GM12878 (cell line): Measurements from ENCODE around the gene CMSS1.

Source experiments
- E2F4 ChIP-seq: IDR thresholded peaks from 2 replicates; pipeline ENCODE4 v1.6.1; 2012; ENCODE audit warnings: low read depth, low read length, improper control_type of control experiment
- EGR1 ChIP-seq, 2 experiments: IDR thresholded peaks; 1 replicate in 1 of 2; 2 replicates in 1 of 2; pipeline ENCODE4 v1.6.1; 2011 to 2012; ENCODE audit warnings: low read depth in 2 of 2, low read length in 2 of 2, borderline replicate concordance in 1 of 2, mild to moderate bottlenecking in 1 of 2, moderate library complexity in 1 of 2
- EP300 ChIP-seq, 2 experiments: fragments of 150-350 bp in 1 of 2; IDR thresholded peaks; 2 replicates each; pipeline ENCODE4 v1.6.1; 2011 to 2012; ENCODE audit warnings: low read depth in 2 of 2, low read length in 2 of 2, borderline replicate concordance in 1 of 2, improper control_type of control experiment in 1 of 2, inconsistent platforms in 1 of 2; ENCODE audit not compliant: control insufficient read depth in 1 of 2
- EZH2 ChIP-seq: IDR thresholded peaks from 2 replicates; pipeline ENCODE4 v1.6.1; 2012; ENCODE audit warnings: low read depth, mild to moderate bottlenecking, control low read depth, inconsistent platforms, low read length, borderline replicate concordance; ENCODE audit not compliant: control insufficient read depth
- FOXK2 ChIP-seq: fragments of 450-650 bp; IDR thresholded peaks from 2 replicates; pipeline ENCODE4 v1.6.1; 2017; ENCODE audit warnings: mild to moderate bottlenecking, moderate library complexity
- KAT2A ChIP-seq: conservative IDR thresholded peaks from 2 replicates; pipeline ENCODE4 v1.6.1; 2011; ENCODE audit warnings: low read depth, low read length; ENCODE audit not compliant: control insufficient read depth
- POLR2A ChIP-seq: IDR thresholded peaks from 2 replicates; pipeline ENCODE4 v1.6.1; 2011; ENCODE audit warnings: low read depth, mild to moderate bottlenecking, low read length
- REST ChIP-seq: IDR thresholded peaks from 2 replicates; pipeline ENCODE4 v1.6.1; 2012; ENCODE audit warnings: mild to moderate bottlenecking, low read depth, low read length
- SUPT20H ChIP-seq: IDR thresholded peaks from 2 replicates; pipeline ENCODE4 v1.6.1; 2011; ENCODE audit warnings: low read depth, mild to moderate bottlenecking, low read length, moderate library complexity, borderline replicate concordance; ENCODE audit not compliant: control insufficient read depth
- TF ChIP-seq, protein P1 (sequence below), 3 experiments: IDR thresholded peaks in 2 of 3; conservative IDR thresholded peaks in 1 of 3; 2 replicates each; pipeline ENCODE4 v1.5.1; 2011; ENCODE audit warnings: low read depth in 3 of 3, low read length in 3 of 3, mild to moderate bottlenecking in 3 of 3, control low read depth in 2 of 3, moderate library complexity in 2 of 3, inconsistent platforms in 1 of 3, mixed read lengths in 1 of 3; ENCODE audit not compliant: control insufficient read depth in 2 of 3, insufficient read depth in 1 of 3; ENCODE audit errors: extremely low read depth in 1 of 3

DNA sequence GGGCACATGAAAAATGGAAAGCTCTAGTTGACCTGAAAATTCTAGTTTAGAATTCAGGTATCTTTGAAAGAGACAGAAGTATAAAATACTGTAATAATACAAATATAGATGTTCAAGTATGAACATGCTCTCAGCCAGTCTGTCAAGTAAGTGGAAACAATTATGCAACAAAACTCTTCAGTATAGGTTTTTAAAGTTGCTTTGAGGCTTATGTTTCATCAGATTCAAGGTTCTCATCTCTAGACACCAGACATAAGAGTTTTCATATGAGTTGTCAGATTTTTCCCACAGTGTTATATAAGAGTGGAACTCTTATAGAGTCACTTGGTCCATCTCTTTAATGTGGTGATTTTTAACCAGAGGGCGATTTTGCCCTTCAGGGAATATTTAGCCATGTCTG is 22.0 kb downstream of the CMSS1 start:
- TF ChIP-seq SUPT20H: no peak
- TF ChIP-seq, protein P1, sequence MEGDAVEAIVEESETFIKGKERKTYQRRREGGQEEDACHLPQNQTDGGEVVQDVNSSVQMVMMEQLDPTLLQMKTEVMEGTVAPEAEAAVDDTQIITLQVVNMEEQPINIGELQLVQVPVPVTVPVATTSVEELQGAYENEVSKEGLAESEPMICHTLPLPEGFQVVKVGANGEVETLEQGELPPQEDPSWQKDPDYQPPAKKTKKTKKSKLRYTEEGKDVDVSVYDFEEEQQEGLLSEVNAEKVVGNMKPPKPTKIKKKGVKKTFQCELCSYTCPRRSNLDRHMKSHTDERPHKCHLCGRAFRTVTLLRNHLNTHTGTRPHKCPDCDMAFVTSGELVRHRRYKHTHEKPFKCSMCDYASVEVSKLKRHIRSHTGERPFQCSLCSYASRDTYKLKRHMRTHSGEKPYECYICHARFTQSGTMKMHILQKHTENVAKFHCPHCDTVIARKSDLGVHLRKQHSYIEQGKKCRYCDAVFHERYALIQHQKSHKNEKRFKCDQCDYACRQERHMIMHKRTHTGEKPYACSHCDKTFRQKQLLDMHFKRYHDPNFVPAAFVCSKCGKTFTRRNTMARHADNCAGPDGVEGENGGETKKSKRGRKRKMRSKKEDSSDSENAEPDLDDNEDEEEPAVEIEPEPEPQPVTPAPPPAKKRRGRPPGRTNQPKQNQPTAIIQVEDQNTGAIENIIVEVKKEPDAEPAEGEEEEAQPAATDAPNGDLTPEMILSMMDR (IDR thresholded peaks at IDR 0.05 in 2 of 3, conservative IDR thresholded peaks at IDR 0.05 in 1 of 3; ENCODE audit: control insufficient read depth in 2 of 3, extremely low read depth in 1 of 3, insufficient read depth in 1 of 3, low read depth in 3 of 3, low read length in 3 of 3): no peak
- TF ChIP-seq EGR1 (IDR thresholded peaks at IDR 0.05; ENCODE audit: borderline replicate concordance in 1 of 2, low read depth in 2 of 2, low read length in 2 of 2): no peak
- TF ChIP-seq E2F4: no peak
- TF ChIP-seq REST: no peak
- TF ChIP-seq KAT2A: no peak
- no peak for TF ChIP-seq FOXK2
- no peak for TF ChIP-seq EZH2
- TF ChIP-seq POLR2A: no peak
- TF ChIP-seq EP300 (IDR thresholded peaks at IDR 0.05; ENCODE audit: borderline replicate concordance in 1 of 2, control insufficient read depth in 1 of 2, low read depth in 2 of 2, low read length in 2 of 2): no peak
